Astrocyte (in vitro differentiated cells and primary cell): ENCODE measurements around the gene HMX2. TPM values are rescaled to one million over a fixed set of nuclear protein-coding genes. Genes with fewer than 3 reads are reported as not detected.

Experiments used
- DNase-seq: peaks from one replicate; pipeline ENCODE4 v3.0.0-alpha.2; 2010; ENCODE audit warnings: low read depth
- FAIRE-seq: peaks from 2 replicates; lab custom pipeline; 2011; peaks lifted over from hg19 to GRCh38; lab: Jason Lieb, UNC
- H2AFZ ChIP-seq: 2 replicates; pipeline ENCODE4 v1.6.0; 2012; ENCODE audit warnings: low read depth, low read length, inconsistent platforms
- H3K27ac ChIP-seq: 2 replicates; pipeline ENCODE4 v1.5.1; 2011; ENCODE audit warnings: low read depth, low read length, inconsistent platforms
- H3K27me3 ChIP-seq: 2 replicates; pipeline ENCODE4 v1.6.0; 2011; ENCODE audit warnings: low read length, inconsistent platforms; ENCODE audit not compliant: insufficient read depth
- H3K36me3 ChIP-seq: 2 replicates; pipeline ENCODE4 v1.5.1; 2011; ENCODE audit warnings: low read length, inconsistent platforms; ENCODE audit not compliant: insufficient read depth
- H3K4me1 ChIP-seq: 2 replicates; pipeline ENCODE4 v1.5.1; 2011; ENCODE audit warnings: low read length, inconsistent platforms; ENCODE audit not compliant: insufficient read depth
- H3K4me2 ChIP-seq: 2 replicates; pipeline ENCODE4 v1.6.0; 2012; ENCODE audit warnings: low read length, inconsistent platforms
- H3K4me3 ChIP-seq: 2 replicates; pipeline ENCODE4 v1.5.1; 2011; ENCODE audit warnings: low read depth, mild to moderate bottlenecking, low read length, inconsistent platforms; ENCODE audit not compliant: insufficient read depth
- H3K79me2 ChIP-seq: 2 replicates; pipeline ENCODE4 v1.6.0; 2012; ENCODE audit warnings: mild to moderate bottlenecking, low read length, inconsistent platforms; ENCODE audit not compliant: insufficient read depth
- H3K9ac ChIP-seq: 2 replicates; pipeline ENCODE4 v1.6.0; 2012; ENCODE audit warnings: mild to moderate bottlenecking, low read length, inconsistent platforms
- H3K9me3 ChIP-seq: 2 replicates; pipeline ENCODE4 v1.5.1; 2012; ENCODE audit warnings: low read depth, mild to moderate bottlenecking, low read length, inconsistent platforms; ENCODE audit not compliant: insufficient read depth
- H4K20me1 ChIP-seq: 2 replicates; pipeline ENCODE4 v1.6.0; 2012; ENCODE audit warnings: low read length, inconsistent platforms; ENCODE audit not compliant: insufficient read depth
- H3K27ac Mint-ChIP-seq: one replicate; pipeline ENCODE4 v1.8.0; 2021; ENCODE audit warnings: mild to moderate bottlenecking, mixed read lengths; ENCODE audit not compliant: unreplicated experiment
- H3K27me3 Mint-ChIP-seq: one replicate; pipeline ENCODE4 v1.8.0; 2021; ENCODE audit warnings: low read depth, mixed read lengths; ENCODE audit not compliant: unreplicated experiment
- H3K36me3 Mint-ChIP-seq: one replicate; pipeline ENCODE4 v1.8.0; 2021; ENCODE audit warnings: low read depth, mixed read lengths; ENCODE audit not compliant: unreplicated experiment
- H3K4me1 Mint-ChIP-seq: one replicate; pipeline ENCODE4 v1.8.0; 2021; ENCODE audit warnings: low read depth, mixed read lengths; ENCODE audit not compliant: unreplicated experiment
- H3K4me3 Mint-ChIP-seq: one replicate; pipeline ENCODE4 v1.8.0; 2021; ENCODE audit warnings: mild to moderate bottlenecking, moderate library complexity, mixed read lengths; ENCODE audit not compliant: unreplicated experiment
- H3K9me3 Mint-ChIP-seq: one replicate; pipeline ENCODE4 v1.8.0; 2021; ENCODE audit warnings: mild to moderate bottlenecking, mixed read lengths; ENCODE audit not compliant: unreplicated experiment
- CTCF ChIP-seq: IDR thresholded peaks from 2 replicates; pipeline ENCODE4 v1.5.1; 2011; ENCODE audit warnings: low read depth, mild to moderate bottlenecking, inconsistent platforms, low read length, moderate library complexity; ENCODE audit not compliant: insufficient read depth
- EZH2 ChIP-seq: IDR thresholded peaks from 2 replicates; pipeline ENCODE4 v1.6.1; 2012; ENCODE audit warnings: mild to moderate bottlenecking, low read length, inconsistent platforms; ENCODE audit not compliant: insufficient read depth
- total RNA-seq: library from RNA; stranded (reverse); gene quantifications from 2 replicates; pipeline ENCODE4 v1.2.1, GENCODE V29; 2021

The HMX2 gene
- total RNA-seq, 1 donor from 2014 or later, result not detected

- H3K9me3 Mint-ChIP-seq, result no peaks in the 10 kb centered on the region
- H3K4me1 ChIP-seq, result no peaks in the 10 kb centered on the region
- no peak overlapping the region for H3K27ac ChIP-seq
- H3K79me2 ChIP-seq, result no peaks in the 10 kb centered on the region
- no peak overlapping the region for H3K4me3 ChIP-seq
- DNase-seq (no peak), FAIRE-seq (no peak)
- no peaks in the 10 kb centered on the region for H3K36me3 ChIP-seq
- H3K27me3 ChIP-seq, result peaks cover 3% of the 10 kb centered on the region
- H3K4me3 Mint-ChIP-seq, result no peak overlapping the region
- H3K9ac ChIP-seq, result no peak overlapping the region
- H3K27ac Mint-ChIP-seq, result no peak overlapping the region
- H4K20me1 ChIP-seq, result no peaks in the 10 kb centered on the region
- H2AFZ ChIP-seq, result no peak overlapping the region
- H3K9me3 ChIP-seq, result no peaks in the 10 kb centered on the region
- H3K4me1 Mint-ChIP-seq, result no peaks in the 10 kb centered on the region
- H3K4me2 ChIP-seq, result no peak overlapping the region
- TF ChIP-seq EZH2 (no peak), CTCF (no peak)
- peaks cover 24% of the 10 kb centered on the region for H3K27me3 Mint-ChIP-seq
- no peaks in the 10 kb centered on the region for H3K36me3 Mint-ChIP-seq
Observed at GRCh38 chr10:123109466-123109865, 38.5 kb upstream of the HMX2 start.

GRCh38 chr10:123117644-123118417, 30.1 kb upstream of the HMX2 start:
- no peaks in the 10 kb centered on the region for H3K4me1 ChIP-seq
- no peaks in the 10 kb centered on the region for H3K36me3 ChIP-seq
- H3K79me2 ChIP-seq, result no peaks in the 10 kb centered on the region
- no peaks in the 10 kb centered on the region for H3K36me3 Mint-ChIP-seq
- H3K4me3 ChIP-seq, result no peak overlapping the region
- TF ChIP-seq CTCF (no peak), EZH2 (no peak)
- H3K27me3 ChIP-seq, result peaks cover 6% of the 10 kb centered on the region
- peaks cover 1% of the 10 kb centered on the region for H3K4me1 Mint-ChIP-seq
- H3K9me3 ChIP-seq, result no peaks in the 10 kb centered on the region
- no peaks in the 10 kb centered on the region for H3K9me3 Mint-ChIP-seq
- H3K27me3 Mint-ChIP-seq, result peaks cover 32% of the 10 kb centered on the region
- no peak overlapping the region for H3K27ac ChIP-seq
- DNase-seq (no peak), FAIRE-seq (no peak)
- H3K9ac ChIP-seq, result no peak overlapping the region
- no peak overlapping the region for H2AFZ ChIP-seq
- H3K4me3 Mint-ChIP-seq, result no peak overlapping the region
- H3K4me2 ChIP-seq, result no peak overlapping the region
- no peak overlapping the region for H3K27ac Mint-ChIP-seq
- no peaks in the 10 kb centered on the region for H4K20me1 ChIP-seq

GRCh38 chr10:123119081-123119480, 28.9 kb upstream of the HMX2 start:
- Mint-ChIP-seq H3K4me1 (peaks cover 1% of the 10 kb centered on the region), H3K27me3 (peaks cover 32% of the 10 kb centered on the region), H3K36me3 (no peaks in the 10 kb centered on the region), H3K9me3 (no peaks in the 10 kb centered on the region), H3K27ac (no peak overlapping the region), H3K4me3 (no peak overlapping the region)
- FAIRE-seq (no peak), DNase-seq (no peak)
- no peaks in the 10 kb centered on the region for H3K79me2 ChIP-seq
- H3K9me3 ChIP-seq, result no peaks in the 10 kb centered on the region
- no peak for TF ChIP-seq EZH2
- no peak for TF ChIP-seq CTCF
- no peaks in the 10 kb centered on the region for H4K20me1 ChIP-seq
- no peak overlapping the region for H2AFZ ChIP-seq
- H3K4me3 ChIP-seq, result no peak overlapping the region
- no peak overlapping the region for H3K4me2 ChIP-seq
- no peaks in the 10 kb centered on the region for H3K4me1 ChIP-seq
- H3K27me3 ChIP-seq, result peaks cover 6% of the 10 kb centered on the region
- no peaks in the 10 kb centered on the region for H3K36me3 ChIP-seq
- no peak overlapping the region for H3K27ac ChIP-seq
- no peak overlapping the region for H3K9ac ChIP-seq
